Skeletal muscle tissue (tissue), 4 donors: ENCODE measurements around the gene FAM76B. TPM values are rescaled to one million over a fixed set of nuclear protein-coding genes. Genes with fewer than 3 reads are reported as not detected.

Experiments used
- H3K27ac ChIP-seq: one replicate; pipeline ENCODE4 v1.7.0; 2013; ENCODE audit warnings: mild to moderate bottlenecking, low read depth, low read length, inconsistent platforms
- H3K27me3 ChIP-seq, 3 donors: one replicate each; pipeline ENCODE4 v1.7.0; 2013; ENCODE audit warnings: low read length in 3 of 3; ENCODE audit not compliant: control insufficient read depth in 3 of 3, insufficient read depth in 3 of 3
- H3K36me3 ChIP-seq, 3 donors: one replicate each; pipeline ENCODE4 v1.7.0; 2013; ENCODE audit warnings: low read length in 3 of 3; ENCODE audit not compliant: control insufficient read depth in 3 of 3, insufficient read depth in 3 of 3
- H3K4me1 ChIP-seq, 3 donors: one replicate each; pipeline ENCODE4 v1.7.0; 2013; ENCODE audit warnings: low read length in 3 of 3, mild to moderate bottlenecking in 3 of 3; ENCODE audit not compliant: control insufficient read depth in 3 of 3, insufficient read depth in 3 of 3
- H3K4me3 ChIP-seq, 3 donors: one replicate each; pipeline ENCODE4 v1.7.0; 2013; ENCODE audit warnings: low read length in 3 of 3
- H3K9ac ChIP-seq, 3 donors: one replicate each; pipeline ENCODE4 v1.7.0; 2013; ENCODE audit warnings: low read length in 3 of 3, mild to moderate bottlenecking in 3 of 3, moderate library complexity in 2 of 3, low read depth in 1 of 3
- H3K9me3 ChIP-seq, 3 donors: one replicate each; pipeline ENCODE4 v1.7.0; 2013; ENCODE audit warnings: low read length in 3 of 3; ENCODE audit not compliant: control insufficient read depth in 3 of 3
- total RNA-seq: library from RNA; depleted of rRNA; stranded (reverse); fragments of >200 nt; gene quantifications from one replicate; pipeline ENCODE4 v1.2.3, GENCODE V29; 2014
- donor health status: Osteomylitis.

FAM76B gene
- total RNA-seq, 1 donor from 2014 or later, result 12.0 TPM

DNA sequence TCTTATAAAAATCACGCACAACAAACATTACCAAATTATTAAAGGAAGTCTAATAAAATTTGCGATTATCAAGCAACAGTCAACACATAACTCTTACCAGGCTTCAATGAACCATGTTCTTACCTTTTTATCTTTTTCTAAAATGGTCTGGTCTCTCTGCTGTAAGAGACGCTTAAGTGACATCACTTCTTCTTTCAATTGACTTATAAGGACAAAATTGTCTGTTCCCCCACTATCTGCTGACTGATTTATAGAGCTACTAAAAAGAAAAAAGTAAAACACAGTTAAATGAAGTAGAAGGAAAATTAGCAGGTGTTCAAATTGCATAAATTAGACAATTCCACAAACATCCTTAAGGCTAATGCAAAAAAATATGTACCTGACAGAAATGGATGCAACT lies 10.9 kb downstream of the FAM76B start:
- no peaks in the 10 kb centered on the region for H3K9me3 ChIP-seq
- no peak overlapping the region for H3K27ac ChIP-seq
- no peak overlapping the region for H3K4me3 ChIP-seq
- no peaks in the 10 kb centered on the region for H3K27me3 ChIP-seq
- H3K9ac ChIP-seq, result no peak overlapping the region
- peaks cover 11 to 53% (median 52%) of the 10 kb centered on the region in 3 donors for H3K36me3 ChIP-seq
- H3K4me1 ChIP-seq, result no peaks in the 10 kb centered on the region

DNA sequence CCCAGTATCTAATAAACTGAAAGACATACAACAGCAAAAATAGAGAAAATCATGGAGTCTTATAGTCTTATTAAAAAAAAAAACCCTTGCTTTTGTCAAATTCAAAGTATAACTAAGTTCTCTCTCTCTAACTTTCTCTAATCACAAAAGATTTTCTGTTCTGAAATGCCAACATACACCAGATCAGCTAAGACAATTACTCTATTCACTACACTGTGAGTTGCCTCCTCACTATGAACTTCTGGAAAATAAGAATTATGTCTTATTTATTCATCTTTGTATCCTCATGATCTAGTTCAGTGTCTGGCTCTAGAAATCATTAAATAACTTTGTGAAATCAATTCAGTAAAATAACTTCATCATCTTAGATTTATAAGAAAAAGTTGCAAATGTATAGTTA lies 12.7 kb downstream of the FAM76B start:
- Histone ChIP-seq H3K4me3 (no peak overlapping the region), H3K9ac (no peak overlapping the region), H3K9me3 (no peaks in the 10 kb centered on the region), H3K4me1 (no peaks in the 10 kb centered on the region), H3K27me3 (no peaks in the 10 kb centered on the region), H3K27ac (no peak overlapping the region), H3K36me3 (peaks cover 10 to 44% (median 41%) of the 10 kb centered on the region in 3 donors)

DNA sequence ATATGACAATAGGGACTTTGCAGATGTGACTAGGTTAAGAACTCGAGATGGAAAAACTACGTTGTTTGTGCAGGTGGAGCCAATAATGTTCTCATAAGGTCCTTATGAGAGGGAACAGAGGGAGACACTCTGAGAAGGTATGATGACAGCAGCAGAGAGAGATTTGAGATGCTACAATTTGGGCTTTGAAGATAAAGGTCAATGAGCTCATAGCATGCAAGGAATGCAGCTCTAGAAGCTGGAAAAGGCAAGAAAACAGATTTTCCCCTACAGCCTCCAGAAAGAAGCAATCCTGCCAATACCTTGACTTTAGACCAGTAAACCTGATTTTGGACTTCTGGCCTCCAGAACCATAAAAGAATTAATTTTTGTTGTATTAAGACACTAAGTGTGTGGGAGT lies 21.1 kb downstream of the FAM76B start:
- Histone ChIP-seq H3K9ac (no peak overlapping the region), H3K9me3 (no peaks in the 10 kb centered on the region), H3K27me3 (no peaks in the 10 kb centered on the region), H3K4me1 (no peaks in the 10 kb centered on the region), H3K27ac (no peak overlapping the region), H3K4me3 (no peak overlapping the region), H3K36me3 (peaks cover 0 to 16% (median 1%) of the 10 kb centered on the region in 3 donors)

DNA sequence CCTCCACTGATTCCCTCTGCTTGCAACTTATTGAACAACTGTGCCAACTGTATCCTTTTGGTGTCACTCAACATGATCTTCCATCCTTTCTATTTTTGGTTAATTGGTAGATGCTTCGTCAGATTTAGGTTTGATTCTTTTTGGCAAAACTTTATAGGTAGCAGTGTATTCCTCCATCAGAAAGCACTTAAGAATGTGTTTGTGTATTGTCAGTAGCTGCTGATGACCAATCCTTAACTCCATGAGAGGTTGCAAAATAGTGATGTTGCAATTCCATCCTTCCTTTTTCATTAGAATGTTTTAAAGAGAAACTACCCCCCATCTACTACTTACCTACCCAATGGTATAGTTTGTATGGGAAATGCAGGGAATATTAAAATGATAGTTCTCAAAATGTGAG lies 22.1 kb downstream of the FAM76B start:
- H3K4me3 ChIP-seq, result no peak overlapping the region
- H3K27ac ChIP-seq, result no peak overlapping the region
- H3K9ac ChIP-seq, result no peak overlapping the region
- H3K27me3 ChIP-seq, result no peaks in the 10 kb centered on the region
- no peaks in the 10 kb centered on the region for H3K4me1 ChIP-seq
- H3K9me3 ChIP-seq, result no peaks in the 10 kb centered on the region
- peaks cover 0 to 14% (median 0%) of the 10 kb centered on the region in 3 donors for H3K36me3 ChIP-seq

DNA sequence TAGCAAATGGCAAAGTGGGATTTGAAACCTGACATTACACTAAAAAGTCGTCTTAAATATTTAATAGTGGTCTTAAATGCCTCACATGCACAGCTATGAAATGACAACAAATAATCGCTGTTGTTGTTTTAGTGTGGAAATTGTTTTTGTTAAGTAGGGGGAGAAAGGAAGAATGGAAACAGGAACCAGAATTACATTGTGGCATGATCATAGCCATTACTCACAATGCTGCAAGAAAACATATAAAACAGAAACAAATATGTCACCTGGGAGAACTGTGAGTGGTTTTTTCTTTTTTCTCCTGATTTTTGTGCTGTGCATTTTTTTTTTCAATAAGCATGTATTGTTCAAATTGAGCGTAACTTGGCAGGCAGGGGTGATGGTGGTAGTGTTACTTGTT lies 22.9 kb downstream of the FAM76B start:
- H3K4me1 ChIP-seq, result no peaks in the 10 kb centered on the region
- H3K36me3 ChIP-seq, result peaks cover 0 to 10% (median 0%) of the 10 kb centered on the region in 3 donors
- H3K4me3 ChIP-seq, result no peak overlapping the region
- H3K27ac ChIP-seq, result no peak overlapping the region
- H3K9me3 ChIP-seq, result no peaks in the 10 kb centered on the region
- H3K9ac ChIP-seq, result no peak overlapping the region
- H3K27me3 ChIP-seq, result no peaks in the 10 kb centered on the region

DNA sequence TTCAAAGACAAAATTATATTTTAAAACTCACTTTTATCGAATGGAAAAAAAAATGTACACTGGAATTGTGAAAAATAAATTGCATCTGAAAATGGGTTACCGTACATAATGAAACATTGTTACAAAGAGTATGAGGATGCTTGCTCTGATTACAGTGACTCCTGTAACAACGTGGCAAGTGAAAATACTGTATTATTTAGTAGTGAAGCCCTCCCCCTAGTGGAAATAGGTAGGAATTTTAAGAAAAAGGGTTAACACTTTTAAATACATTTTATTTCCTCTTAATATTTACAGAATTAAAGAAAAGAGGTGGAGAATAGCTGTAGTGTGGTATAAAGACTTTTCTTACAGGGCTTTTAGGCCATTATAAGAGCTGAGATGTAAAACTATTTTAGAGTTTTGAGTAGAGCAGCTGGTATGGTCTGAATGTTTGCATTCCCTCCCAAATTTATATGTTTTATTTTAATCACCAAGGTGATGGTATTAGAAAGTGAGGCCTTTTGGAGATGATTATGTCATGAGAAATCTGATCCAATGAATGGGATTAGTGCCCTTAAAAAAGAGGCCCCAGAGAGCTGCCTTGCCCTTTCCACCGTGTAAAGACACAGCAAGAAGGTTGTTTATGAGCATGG lies 25.2 kb downstream of the FAM76B start:
- no peaks in the 10 kb centered on the region for H3K27me3 ChIP-seq
- H3K9ac ChIP-seq, result no peak overlapping the region
- no peak overlapping the region for H3K27ac ChIP-seq
- no peaks in the 10 kb centered on the region for H3K9me3 ChIP-seq
- H3K4me3 ChIP-seq, result no peak overlapping the region
- H3K4me1 ChIP-seq, result no peaks in the 10 kb centered on the region
- H3K36me3 ChIP-seq, result peaks cover 0 to 6% (median 0%) of the 10 kb centered on the region in 3 donors

DNA sequence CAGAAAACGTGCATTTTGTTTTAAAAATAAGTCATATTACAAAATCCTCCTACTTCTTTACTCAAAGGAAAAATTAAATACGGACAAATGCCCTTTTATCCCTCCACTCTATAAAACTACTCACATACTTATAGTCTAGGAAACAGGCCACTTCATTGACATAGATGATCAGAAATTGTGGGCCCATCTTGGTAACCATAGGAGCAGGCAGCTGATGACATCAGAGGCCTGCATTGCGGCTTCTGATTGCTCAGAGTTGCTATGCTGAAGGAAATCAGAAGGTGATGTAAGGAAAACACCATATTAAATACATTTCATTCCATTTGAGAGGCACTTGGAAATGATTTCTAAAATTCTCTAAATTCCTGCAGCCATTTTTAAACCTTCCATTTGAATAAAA lies 27.0 kb downstream of the FAM76B start:
- Histone ChIP-seq H3K36me3 (no peaks in the 10 kb centered on the region), H3K4me1 (no peaks in the 10 kb centered on the region), H3K9me3 (no peaks in the 10 kb centered on the region), H3K27ac (no peak overlapping the region), H3K4me3 (no peak overlapping the region), H3K27me3 (no peaks in the 10 kb centered on the region), H3K9ac (no peak overlapping the region)

DNA sequence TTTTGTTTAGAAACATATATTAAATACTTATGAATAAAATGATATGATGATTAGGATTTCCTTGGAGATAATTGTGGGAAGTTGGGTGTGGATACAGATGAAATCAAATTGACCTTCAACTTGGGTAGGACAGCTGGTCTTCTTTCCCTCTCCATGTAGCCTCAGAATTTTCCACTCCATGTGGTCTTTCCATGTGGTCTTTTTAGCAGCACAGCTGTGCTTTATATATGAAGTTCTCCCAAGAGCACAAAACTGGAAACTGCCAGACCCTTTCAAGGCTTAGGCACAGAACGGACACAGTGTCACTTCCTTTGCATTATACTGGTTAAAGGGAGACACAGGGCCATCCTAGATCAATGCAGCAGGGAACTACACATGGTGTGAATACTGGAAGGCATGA lies 28.6 kb downstream of the FAM76B start:
- Histone ChIP-seq H3K9me3 (no peaks in the 10 kb centered on the region), H3K4me3 (no peak overlapping the region), H3K9ac (no peak overlapping the region), H3K27me3 (no peaks in the 10 kb centered on the region), H3K36me3 (no peaks in the 10 kb centered on the region), H3K27ac (no peak overlapping the region), H3K4me1 (no peaks in the 10 kb centered on the region)

DNA sequence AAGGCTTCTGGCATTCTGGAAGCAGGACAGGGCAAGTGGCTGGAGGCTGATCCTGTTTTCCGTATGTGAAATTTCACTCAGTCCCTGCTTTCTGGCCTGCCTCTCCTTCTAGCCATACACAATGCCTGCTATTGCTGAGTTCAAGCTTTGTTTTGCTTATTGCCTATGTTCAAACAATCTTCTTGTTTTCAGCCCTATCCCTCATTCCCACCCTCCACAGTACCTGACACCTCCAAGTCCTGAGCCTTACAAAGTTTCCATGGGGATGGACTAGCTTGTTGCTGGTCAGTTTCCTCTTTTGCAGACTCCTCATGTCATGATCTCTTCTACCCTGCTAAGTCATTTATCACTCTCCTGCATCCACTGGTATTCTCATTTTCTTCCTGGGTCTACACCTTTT lies 38.1 kb downstream of the FAM76B start:
- Histone ChIP-seq H3K27me3 (no peaks in the 10 kb centered on the region), H3K27ac (no peak overlapping the region), H3K9me3 (no peaks in the 10 kb centered on the region), H3K4me3 (no peak overlapping the region), H3K9ac (no peak overlapping the region), H3K4me1 (no peaks in the 10 kb centered on the region), H3K36me3 (no peaks in the 10 kb centered on the region)

DNA sequence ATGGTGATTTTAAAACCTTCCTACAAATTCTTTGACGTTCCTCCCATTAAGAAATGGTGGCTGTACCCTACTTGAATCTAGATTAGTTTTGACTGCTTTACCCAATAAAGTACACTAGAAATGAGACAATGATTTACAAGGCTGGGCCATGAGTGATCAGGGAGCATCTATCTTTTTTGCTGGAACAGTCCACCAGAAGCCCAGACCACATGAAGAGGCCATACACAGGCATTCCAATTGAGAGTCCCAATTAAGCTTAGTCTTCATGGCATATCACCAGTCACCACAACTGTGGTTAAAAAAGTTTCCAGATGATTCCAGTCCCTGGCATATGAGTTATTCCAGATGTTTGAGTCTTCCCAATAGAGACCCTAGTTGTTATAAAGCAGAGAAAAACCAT lies 39.5 kb downstream of the FAM76B start:
- Histone ChIP-seq H3K27me3 (no peaks in the 10 kb centered on the region), H3K36me3 (no peaks in the 10 kb centered on the region), H3K27ac (no peak overlapping the region), H3K4me3 (no peak overlapping the region), H3K4me1 (no peaks in the 10 kb centered on the region), H3K9ac (no peak overlapping the region), H3K9me3 (no peaks in the 10 kb centered on the region)
